ENCODE measurements around the gene SEMA3A. TPM values are rescaled to one million over a fixed set of nuclear protein-coding genes. Genes with fewer than 3 reads are reported as not detected.
"Not testable (repeated sequence)": the region's sequence is repeated elsewhere in the genome, so short reads cannot be mapped to it uniquely, and the experiment has no call there.

SEMA3A gene
- total RNA-seq, 1 experiment from 2014 or later: 14.2 TPM

GRCh38 chr7:84216472-84216871 lies 21.9 kb upstream of the SEMA3A start:
- no TSS peak for BruUV-seq (replicated peaks)
- intact Hi-C loops (cut with micrococcal nuclease): no loop called here
- no peaks in the 10 kb centered on the region for H3K79me2 ChIP-seq (ENCODE audit: insufficient read depth, low read length)

GRCh38 chr7:84214757-84215156 lies 20.2 kb upstream of the SEMA3A start:
- CTCF ChIA-PET; H3K9ac ChIP-seq (ENCODE audit: low read length); H2AFZ ChIP-seq (ENCODE audit: low read depth, low read length, poor library complexity, severe bottlenecking); intact Hi-C loops (cut with micrococcal nuclease); H3K9me2 ChIP-seq (ENCODE audit: insufficient read depth); H3K79me2 ChIP-seq (ENCODE audit: insufficient read depth, low read length); ATAC-seq; H4K20me1 ChIP-seq (ENCODE audit: insufficient read depth); H3K4me3 ChIP-seq (replicated peaks in 1 of 2; ENCODE audit: low read depth in 1 of 2, low read length in 2 of 2); POLR2A ChIA-PET; H3K4me1 ChIP-seq (ENCODE audit: control insufficient read depth in 1 of 2, insufficient read depth in 2 of 2, low read length in 2 of 2); DNase-seq (ENCODE audit: low read depth, low spot score); BruUV-seq (replicated peaks); RAD21 ChIA-PET (ENCODE audit: low non-redundant PET in 1 of 2, low total read pairs in 2 of 2, uncharacterized antibody in 2 of 2, unreplicated experiment in 2 of 2); H3K36me3 ChIP-seq (ENCODE audit: control insufficient read depth in 1 of 2, insufficient read depth in 2 of 2, low read length in 2 of 2); H3K4me2 ChIP-seq (ENCODE audit: low read length); H3K27ac ChIP-seq (ENCODE audit: low read depth, low read length); H3K9me3 ChIP-seq (ENCODE audit: control insufficient read depth in 1 of 2, insufficient read depth in 1 of 2, low read depth in 1 of 2, low read length in 2 of 2); H3K27me3 ChIP-seq (ENCODE audit: insufficient read depth, low read length): not testable (repeated sequence)

More at GRCh38 chr7:84216472-84216871, 21.9 kb upstream of the SEMA3A start:
- DNase-seq (ENCODE audit: low read depth, low spot score) (no peak), ATAC-seq (no peak)
- CTCF ChIA-PET: no interaction called here
- Histone ChIP-seq H3K27me3 (ENCODE audit: insufficient read depth, low read length) (no peaks in the 10 kb centered on the region), H3K9me3 (ENCODE audit: control insufficient read depth in 1 of 2, insufficient read depth in 1 of 2, low read depth in 1 of 2, low read length in 2 of 2) (no peaks in the 10 kb centered on the region), H3K4me2 (ENCODE audit: low read length) (no peak overlapping the region), H4K20me1 (ENCODE audit: insufficient read depth) (no peaks in the 10 kb centered on the region), H3K9me2 (ENCODE audit: insufficient read depth) (no peaks in the 10 kb centered on the region), H3K9ac (ENCODE audit: low read length) (no peak overlapping the region), H3K36me3 (ENCODE audit: control insufficient read depth in 1 of 2, insufficient read depth in 2 of 2, low read length in 2 of 2) (no peaks in the 10 kb centered on the region), H2AFZ (ENCODE audit: low read depth, low read length, poor library complexity, severe bottlenecking) (no peak overlapping the region), H3K4me1 (ENCODE audit: control insufficient read depth in 1 of 2, insufficient read depth in 2 of 2, low read length in 2 of 2) (no peaks in the 10 kb centered on the region), H3K27ac (ENCODE audit: low read depth, low read length) (no peak overlapping the region), H3K4me3 (replicated peaks in 1 of 2; ENCODE audit: low read depth in 1 of 2, low read length in 2 of 2) (no peak overlapping the region)
- TF ChIP-seq POLR2AphosphoS5 (IDR thresholded peaks at IDR 0.05; ENCODE audit: low read depth, low read length): no peak
- TF ChIP-seq SRF (IDR thresholded peaks at IDR 0.05; ENCODE audit: low read depth): no peak
- no peak for TF ChIP-seq REST (IDR thresholded peaks at IDR 0.05; ENCODE audit: low read depth)
- no peak for TF ChIP-seq ZBTB33 (IDR thresholded peaks at IDR 0.05; ENCODE audit: extremely low read depth, insufficient replicate concordance, low read length)
- TF ChIP-seq CEBPB (IDR thresholded peaks at IDR 0.05; ENCODE audit: low read depth): no peak
- no peak for TF ChIP-seq ELF1 (IDR thresholded peaks at IDR 0.05; ENCODE audit: borderline replicate concordance, low read depth)
- no peak for TF ChIP-seq YY1 (IDR thresholded peaks at IDR 0.05; ENCODE audit: extremely low read depth, insufficient replicate concordance, low read depth, low read length)
- POLR2A ChIA-PET: no interaction called here
- RAD21 ChIA-PET (ENCODE audit: low non-redundant PET in 1 of 2, low total read pairs in 2 of 2, uncharacterized antibody in 2 of 2, unreplicated experiment in 2 of 2): no interaction called here
